ENCODE data around the gene NOPCHAP1. TPM values are rescaled to one million over a fixed set of nuclear protein-coding genes. Genes with fewer than 3 reads are reported as not detected.
"Not testable (repeated sequence)": the region's sequence is repeated elsewhere in the genome, so short reads cannot be mapped to it uniquely, and the experiment has no call there.

The NOPCHAP1 gene
- polyA plus RNA-seq (2014; cell fraction: cytosol; rRNA removed): 5.9 and 11.6 TPM in 2 replicates
- 5.2 and 9.0 TPM in 2 replicates for polyA plus RNA-seq (2014; cell fraction: nucleus; rRNA removed)

- peak; percentile 92 for DNase-seq (ENCODE audit: low spot score)
Observed at GRCh38 chr12:104986022-104986941, at the start of gene NOPCHAP1. TSS of gene NOPCHAP1 (plus strand) at chr12:104986316. CDS start at chr12:104986353, 37 bp downstream.

- DNase-seq (ENCODE audit: low spot score): no peak
Observed at GRCh38 chr12:104938371-104938770, 47.7 kb upstream of the NOPCHAP1 start.

- no peak for DNase-seq (ENCODE audit: low spot score)
Observed at GRCh38 chr12:104939089-104939488, 47.0 kb upstream of the NOPCHAP1 start.

GRCh38 chr12:104941454-104941853 lies 44.7 kb upstream of the NOPCHAP1 start:
- DNase-seq (ENCODE audit: low spot score): no peak

GRCh38 chr12:104942075-104942474 lies 44.0 kb upstream of the NOPCHAP1 start:
- DNase-seq (ENCODE audit: low spot score): no peak

- DNase-seq (ENCODE audit: low spot score): not testable (repeated sequence)
Observed at GRCh38 chr12:104943401-104943800, 42.7 kb upstream of the NOPCHAP1 start.

GRCh38 chr12:104944252-104944651 lies 41.9 kb upstream of the NOPCHAP1 start:
- no peak for DNase-seq (ENCODE audit: low spot score)

- not testable (repeated sequence) for DNase-seq (ENCODE audit: low spot score)
Observed at GRCh38 chr12:104948716-104949115, 37.4 kb upstream of the NOPCHAP1 start.

- no peak for DNase-seq (ENCODE audit: low spot score)
Observed at GRCh38 chr12:104951759-104952509, 34.2 kb upstream of the NOPCHAP1 start.

GRCh38 chr12:104952816-104953215 lies 33.3 kb upstream of the NOPCHAP1 start:
- DNase-seq (ENCODE audit: low spot score): no peak

GRCh38 chr12:104953323-104953722 lies 32.8 kb upstream of the NOPCHAP1 start:
- DNase-seq (ENCODE audit: low spot score): no peak

- no peak for DNase-seq (ENCODE audit: low spot score)
Observed at GRCh38 chr12:104955703-104956102, 30.4 kb upstream of the NOPCHAP1 start.

- DNase-seq (ENCODE audit: low spot score): no peak
Observed at GRCh38 chr12:104956870-104957718, 29.0 kb upstream of the NOPCHAP1 start.

GRCh38 chr12:104957719-104958000 lies 28.5 kb upstream of the NOPCHAP1 start:
- DNase-seq (ENCODE audit: low spot score): peak; percentile 32

- DNase-seq (ENCODE audit: low spot score): peak; percentile 58
Observed at GRCh38 chr12:104958001-104958804, 27.9 kb upstream of the NOPCHAP1 start, which contains the start of gene SLC41A2. TSS of gene SLC41A2 (minus strand) at chr12:104958290. CDS start at chr12:104928527, 29,763 bp downstream.

- DNase-seq (ENCODE audit: low spot score): no peak
Observed at GRCh38 chr12:104958805-104959334, 27.2 kb upstream of the NOPCHAP1 start.

- no peak for DNase-seq (ENCODE audit: low spot score)
Observed at GRCh38 chr12:104959335-104959841, 26.7 kb upstream of the NOPCHAP1 start.

GRCh38 chr12:104960464-104960863 lies 25.7 kb upstream of the NOPCHAP1 start:
- no peak for DNase-seq (ENCODE audit: low spot score)

GRCh38 chr12:104963757-104964156 lies 22.4 kb upstream of the NOPCHAP1 start:
- no peak for DNase-seq (ENCODE audit: low spot score)
